Measurements from ENCODE around the gene HIGD2B.

- TF ChIP-seq EZH2 (IDR thresholded peaks at IDR 0.05; ENCODE audit: borderline replicate concordance, low read depth, low read length, poor library complexity, severe bottlenecking) (no peak), CTCF (conservative IDR thresholded peaks at IDR 0.05; ENCODE audit: low read depth, low read length) (no peak)
Measured at GRCh38 chr15:72690938-72691337, 5.0 kb upstream of the HIGD2B start.

Data from A673 (cell line).